Osteoblast (primary cell): ENCODE results near the gene ALX4. TPM values are rescaled to one million over a fixed set of nuclear protein-coding genes. Genes with fewer than 3 reads are reported as not detected.

Experiments used
- DNase-seq: peaks from one replicate; pipeline ENCODE4 v3.0.0; 2011; ENCODE audit warnings: low spot score, mixed read lengths; ENCODE audit not compliant: insufficient read length; ENCODE audit errors: missing footprints
- H2AFZ ChIP-seq: 2 replicates; pipeline ENCODE4 v1.6.0; 2011; ENCODE audit warnings: mild to moderate bottlenecking, low read length
- H3K27ac ChIP-seq: 2 replicates; pipeline ENCODE4 v1.5.1; 2011; ENCODE audit warnings: mild to moderate bottlenecking, low read depth, low read length, moderate library complexity
- H3K27me3 ChIP-seq: 2 replicates; pipeline ENCODE4 v1.6.0; 2012; ENCODE audit warnings: mild to moderate bottlenecking, control low read depth, inconsistent platforms, low read length, moderate library complexity; ENCODE audit not compliant: insufficient read depth
- H3K36me3 ChIP-seq: 2 replicates; pipeline ENCODE4 v1.5.1; 2011; ENCODE audit warnings: mild to moderate bottlenecking, low read length, control low read depth, moderate library complexity; ENCODE audit not compliant: insufficient read depth
- H3K4me1 ChIP-seq: 2 replicates; pipeline ENCODE4 v1.5.1; 2011; ENCODE audit warnings: mild to moderate bottlenecking, low read length, control low read depth, moderate library complexity; ENCODE audit not compliant: insufficient read depth
- H3K4me2 ChIP-seq: 2 replicates; pipeline ENCODE4 v1.6.0; 2011; ENCODE audit warnings: mild to moderate bottlenecking, low read length; ENCODE audit not compliant: insufficient read depth
- H3K4me3 ChIP-seq: fragments of 200-600 bp; sonication (generic); 3 replicates; pipeline ENCODE4 v1.5.1; 2012; ENCODE audit warnings: mild to moderate bottlenecking, low read length, inconsistent platforms; ENCODE audit not compliant: insufficient read depth
- H3K79me2 ChIP-seq: 2 replicates; pipeline ENCODE4 v1.6.0; 2012; ENCODE audit warnings: mild to moderate bottlenecking, low read length, control low read depth, inconsistent platforms; ENCODE audit not compliant: insufficient read depth
- H3K9me3 ChIP-seq: 2 replicates; pipeline ENCODE4 v1.5.1; 2011; ENCODE audit warnings: low read depth, low read length, control low read depth
- H4K20me1 ChIP-seq: 2 replicates; pipeline ENCODE4 v1.6.0; 2012; ENCODE audit warnings: mild to moderate bottlenecking, low read length, control low read depth; ENCODE audit not compliant: insufficient read depth
- total RNA-seq: library from RNA; depleted of rRNA; stranded (reverse); fragments of >200 nt; gene quantifications from 2 replicates; pipeline ENCODE4 v1.2.3, GENCODE V29; 2012
- TF ChIP-seq, protein P1 (sequence below): IDR thresholded peaks from 2 replicates; pipeline ENCODE4 v1.5.1; 2011; ENCODE audit warnings: mild to moderate bottlenecking, low read depth, low read length, moderate library complexity; ENCODE audit errors: extremely low read depth

Gene ALX4
- total RNA-seq, 1 donor = under 0.01 TPM

DNA sequence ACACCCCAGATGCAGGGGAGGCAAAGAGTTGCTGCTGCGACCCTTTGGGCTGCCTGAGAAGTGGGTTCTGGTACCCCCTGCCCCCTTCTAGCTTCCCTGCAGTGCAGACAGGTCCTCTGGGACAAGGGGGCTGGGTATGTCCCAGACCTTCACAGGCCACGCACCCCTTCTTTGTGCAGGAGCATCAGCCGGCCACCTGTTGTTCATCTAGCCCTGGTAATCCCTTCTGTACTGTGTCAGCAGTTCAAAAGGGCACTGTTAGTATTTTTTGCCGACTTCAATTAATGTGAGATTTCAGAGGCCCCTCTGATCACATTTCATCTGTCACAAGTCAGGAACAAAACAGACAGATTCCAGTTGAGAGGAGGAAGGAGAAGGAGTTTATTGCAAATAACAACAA, 49.9 kb downstream of the ALX4 start:
- no peak overlapping the region for H3K27ac ChIP-seq
- no peak overlapping the region for H3K4me2 ChIP-seq
- no peaks in the 10 kb centered on the region for H3K4me1 ChIP-seq
- no peaks in the 10 kb centered on the region for H3K27me3 ChIP-seq
- H3K36me3 ChIP-seq = no peaks in the 10 kb centered on the region
- no peaks in the 10 kb centered on the region for H3K79me2 ChIP-seq
- TF ChIP-seq, protein P1, sequence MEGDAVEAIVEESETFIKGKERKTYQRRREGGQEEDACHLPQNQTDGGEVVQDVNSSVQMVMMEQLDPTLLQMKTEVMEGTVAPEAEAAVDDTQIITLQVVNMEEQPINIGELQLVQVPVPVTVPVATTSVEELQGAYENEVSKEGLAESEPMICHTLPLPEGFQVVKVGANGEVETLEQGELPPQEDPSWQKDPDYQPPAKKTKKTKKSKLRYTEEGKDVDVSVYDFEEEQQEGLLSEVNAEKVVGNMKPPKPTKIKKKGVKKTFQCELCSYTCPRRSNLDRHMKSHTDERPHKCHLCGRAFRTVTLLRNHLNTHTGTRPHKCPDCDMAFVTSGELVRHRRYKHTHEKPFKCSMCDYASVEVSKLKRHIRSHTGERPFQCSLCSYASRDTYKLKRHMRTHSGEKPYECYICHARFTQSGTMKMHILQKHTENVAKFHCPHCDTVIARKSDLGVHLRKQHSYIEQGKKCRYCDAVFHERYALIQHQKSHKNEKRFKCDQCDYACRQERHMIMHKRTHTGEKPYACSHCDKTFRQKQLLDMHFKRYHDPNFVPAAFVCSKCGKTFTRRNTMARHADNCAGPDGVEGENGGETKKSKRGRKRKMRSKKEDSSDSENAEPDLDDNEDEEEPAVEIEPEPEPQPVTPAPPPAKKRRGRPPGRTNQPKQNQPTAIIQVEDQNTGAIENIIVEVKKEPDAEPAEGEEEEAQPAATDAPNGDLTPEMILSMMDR = no peak
- no peaks in the 10 kb centered on the region for H3K9me3 ChIP-seq
- no peak for DNase-seq
- H2AFZ ChIP-seq = no peak overlapping the region
- H3K4me3 ChIP-seq = no peak overlapping the region
- no peaks in the 10 kb centered on the region for H4K20me1 ChIP-seq

DNA sequence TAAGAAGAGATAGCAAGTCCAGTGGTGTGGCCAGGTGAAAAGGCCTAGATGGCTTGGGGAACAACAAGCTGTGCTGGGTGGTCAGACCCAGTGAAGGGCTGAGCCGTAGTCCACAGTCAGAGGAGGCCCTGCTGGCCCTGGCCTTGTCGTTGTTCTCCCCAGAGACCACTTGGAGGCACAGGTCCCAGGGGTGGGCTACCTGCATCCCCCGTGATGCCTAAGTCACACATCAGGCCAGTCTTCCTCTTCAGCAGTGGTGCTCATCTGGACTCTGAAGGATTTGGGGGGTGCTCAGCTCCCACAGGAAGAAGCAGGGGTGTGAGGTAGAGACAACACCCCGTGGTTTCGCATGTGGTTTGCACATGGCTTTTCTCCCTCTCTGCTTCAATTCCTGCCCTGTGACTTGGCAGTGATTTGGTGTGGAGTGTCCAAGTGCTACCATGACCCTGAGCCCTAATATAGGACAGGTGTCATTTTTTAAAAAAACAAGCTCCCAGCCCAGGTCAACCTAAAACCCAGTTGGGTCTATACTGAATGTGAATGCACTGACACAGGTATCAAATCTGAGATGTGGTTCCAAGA, 51.0 kb downstream of the ALX4 start:
- no peaks in the 10 kb centered on the region for H3K79me2 ChIP-seq
- H3K36me3 ChIP-seq = no peaks in the 10 kb centered on the region
- TF ChIP-seq, protein P1 = no peak
- H3K4me1 ChIP-seq = no peaks in the 10 kb centered on the region
- H3K27me3 ChIP-seq = no peaks in the 10 kb centered on the region
- no peak overlapping the region for H2AFZ ChIP-seq
- no peaks in the 10 kb centered on the region for H3K9me3 ChIP-seq
- no peak overlapping the region for H3K27ac ChIP-seq
- H3K4me2 ChIP-seq = no peak overlapping the region
- no peak overlapping the region for H3K4me3 ChIP-seq
- H4K20me1 ChIP-seq = no peaks in the 10 kb centered on the region
- DNase-seq = no peak

DNA sequence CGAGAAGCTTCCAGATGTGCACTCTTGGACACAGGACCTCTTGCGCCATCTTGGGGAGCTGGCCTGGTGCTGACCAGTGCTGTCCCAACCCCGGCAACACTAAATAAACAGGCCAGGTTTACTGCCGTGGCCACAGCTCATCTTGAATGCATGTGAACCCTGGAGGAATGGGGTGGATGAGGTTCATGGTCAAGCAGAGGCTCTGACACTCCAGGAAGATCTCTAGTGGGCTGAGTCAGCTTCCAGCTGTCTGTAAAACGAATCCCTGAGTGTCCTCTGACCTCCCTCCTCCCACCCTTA, 51.8 kb downstream of the ALX4 start:
- Histone ChIP-seq H4K20me1 (no peaks in the 10 kb centered on the region), H3K27ac (no peak overlapping the region), H3K4me3 (no peak overlapping the region), H3K4me1 (no peaks in the 10 kb centered on the region), H3K79me2 (no peaks in the 10 kb centered on the region), H3K4me2 (no peak overlapping the region), H2AFZ (no peak overlapping the region), H3K36me3 (no peaks in the 10 kb centered on the region), H3K27me3 (no peaks in the 10 kb centered on the region), H3K9me3 (no peaks in the 10 kb centered on the region)
- TF ChIP-seq, protein P1 = no peak
- DNase-seq = no peak

DNA sequence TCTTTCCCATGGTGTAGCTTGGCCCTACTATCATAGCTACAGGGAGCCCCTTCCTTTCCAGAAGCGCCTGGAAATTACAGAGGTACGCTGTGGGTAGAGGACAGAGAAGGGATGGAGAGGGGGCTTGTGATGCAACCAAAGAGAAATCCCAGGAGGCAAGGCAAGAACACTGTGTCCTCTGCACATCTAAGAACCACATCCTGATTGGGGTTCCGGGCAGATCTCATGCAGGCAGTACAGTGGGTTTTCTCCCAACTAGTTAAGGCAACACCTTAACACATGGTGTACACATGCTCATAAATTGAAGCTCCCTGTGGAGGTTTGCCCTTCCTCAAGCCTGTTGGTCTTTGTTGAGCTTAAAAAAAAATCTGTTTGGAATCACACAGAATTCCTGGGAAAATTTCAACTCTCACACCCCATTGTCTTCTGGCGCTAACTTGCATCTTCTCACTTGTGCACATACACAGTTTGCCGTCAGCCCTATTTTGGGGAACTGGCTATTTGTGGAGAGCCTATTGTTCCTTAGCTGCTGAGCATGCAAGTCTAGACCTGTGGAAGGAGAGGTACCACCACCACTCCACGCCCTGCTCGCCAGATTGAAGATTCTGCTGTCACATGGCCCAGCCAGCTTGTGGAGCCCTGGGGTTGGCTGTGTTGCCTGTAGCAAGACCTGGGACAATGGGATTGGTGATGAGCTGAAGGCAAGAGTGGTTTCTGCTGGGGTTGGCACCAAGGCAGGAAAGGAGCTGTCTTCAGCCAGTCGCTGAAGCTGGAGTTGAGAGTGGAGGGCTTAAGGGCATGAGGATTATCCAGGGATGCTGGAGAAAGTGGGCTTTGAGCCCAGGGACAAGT, 52.4 kb downstream of the ALX4 start:
- Histone ChIP-seq H3K36me3 (no peaks in the 10 kb centered on the region), H3K9me3 (no peaks in the 10 kb centered on the region), H3K79me2 (no peaks in the 10 kb centered on the region), H3K4me2 (no peak overlapping the region), H3K4me1 (no peaks in the 10 kb centered on the region), H3K27me3 (no peaks in the 10 kb centered on the region), H3K27ac (no peak overlapping the region), H4K20me1 (no peaks in the 10 kb centered on the region), H3K4me3 (no peak overlapping the region), H2AFZ (no peak overlapping the region)
- DNase-seq = no peak
- TF ChIP-seq, protein P1 = no peak
